ENCODE results near the gene KCNJ10.

KCNJ10 gene

DNA sequence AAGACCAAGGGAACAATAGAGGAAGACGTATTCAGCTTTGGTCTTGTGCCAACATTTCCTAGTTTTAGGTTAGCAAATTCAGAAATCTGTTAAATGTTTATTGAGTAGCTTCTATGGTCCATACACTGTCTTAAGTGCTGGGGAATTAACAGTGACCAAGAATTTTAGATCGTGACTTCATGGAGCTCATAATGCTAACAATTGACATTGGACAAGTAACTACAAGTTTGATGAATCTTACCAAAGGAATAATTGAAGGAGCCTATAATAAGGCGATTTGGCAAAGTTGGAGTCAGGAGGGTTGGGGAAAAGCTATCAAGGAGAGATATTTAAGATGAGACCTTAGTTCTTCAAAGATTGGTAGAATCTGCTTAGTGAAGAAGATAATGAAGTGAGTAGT, 114.5 kb downstream of the KCNJ10 start:
- DNase-seq = no peak

DNA sequence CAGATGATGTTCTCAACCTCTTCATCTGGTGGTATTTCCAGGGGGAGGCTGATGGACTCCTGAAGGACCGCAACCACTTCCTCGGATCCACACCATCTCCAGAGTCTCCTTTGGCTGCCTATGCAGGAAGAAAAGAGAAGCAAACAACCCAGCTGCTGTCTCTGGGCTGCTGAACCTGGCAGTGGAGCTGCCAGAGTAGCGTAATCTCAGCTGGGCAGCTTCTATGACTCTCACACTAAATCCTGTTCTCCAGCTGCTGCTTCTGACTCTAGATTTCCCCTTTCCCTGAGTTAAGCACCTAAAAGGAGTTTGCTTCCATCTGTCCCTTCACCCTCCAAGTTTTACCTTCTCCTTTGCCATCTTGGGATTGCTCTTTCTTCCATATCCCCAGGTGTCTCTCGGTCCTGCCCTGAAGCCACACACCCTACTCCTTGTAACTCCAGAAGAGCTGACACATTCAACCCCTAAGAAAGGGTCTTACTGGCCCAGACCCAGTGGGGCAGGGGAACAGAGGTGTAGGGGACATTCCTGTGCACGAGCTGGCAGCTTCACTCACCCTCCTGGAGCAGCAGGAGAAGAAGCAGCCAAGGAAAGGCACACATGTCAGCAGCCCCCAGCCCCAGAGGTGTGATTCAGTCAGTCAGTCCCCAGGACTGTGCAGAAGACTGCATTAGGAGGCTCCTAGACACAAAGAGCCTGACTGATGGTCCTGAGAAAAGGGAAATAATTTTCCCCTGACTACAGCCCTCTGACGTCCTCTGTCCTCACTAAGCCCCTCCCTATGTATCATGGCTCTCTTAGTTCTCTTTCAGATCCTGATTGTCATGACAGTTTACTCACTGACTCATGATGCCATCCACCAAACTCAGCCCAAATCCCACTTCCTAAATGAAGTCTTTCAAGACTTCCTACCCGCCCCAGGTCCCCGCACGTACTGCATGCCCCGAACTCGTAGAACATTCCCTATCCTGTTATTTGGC, 116.1 kb downstream of the KCNJ10 start, which contains the start of gene SLAMF9:
TSS of gene SLAMF9 (minus strand) at position 702 of the 980 bp plus-strand sequence. CDS start at position 602, 100 bp downstream.
- DNase-seq = no peak

- no peak for DNase-seq
Measured at GRCh38 chr1:159952932-159953331, 117.0 kb downstream of the KCNJ10 start.

DNA sequence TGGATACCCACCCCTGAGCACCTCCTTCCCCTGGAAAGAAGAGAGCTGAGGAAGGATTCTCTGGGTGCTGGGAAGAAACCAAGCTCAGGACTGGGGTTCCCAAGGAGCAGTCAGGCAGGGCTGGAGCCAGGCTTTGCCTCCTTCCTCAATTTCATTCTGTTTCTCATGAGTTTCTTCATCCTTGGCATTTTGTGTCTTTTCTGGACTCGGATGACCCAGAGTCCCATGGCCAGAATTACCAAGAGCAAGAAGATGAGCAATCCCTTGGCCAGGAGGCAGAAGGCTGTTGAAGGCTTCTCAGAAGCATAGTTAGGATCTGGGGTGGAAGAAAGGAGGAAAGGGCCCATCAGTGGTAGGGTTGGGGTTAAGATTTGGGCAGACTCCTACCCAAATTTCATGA, 118.4 kb downstream of the KCNJ10 start:
- DNase-seq = no peak

- DNase-seq = no peak
Measured at GRCh38 chr1:159951016-159951415, 118.9 kb downstream of the KCNJ10 start.

GRCh38 chr1:159949981-159950381, 120.0 kb downstream of the KCNJ10 start:
- no peak for DNase-seq

DNA sequence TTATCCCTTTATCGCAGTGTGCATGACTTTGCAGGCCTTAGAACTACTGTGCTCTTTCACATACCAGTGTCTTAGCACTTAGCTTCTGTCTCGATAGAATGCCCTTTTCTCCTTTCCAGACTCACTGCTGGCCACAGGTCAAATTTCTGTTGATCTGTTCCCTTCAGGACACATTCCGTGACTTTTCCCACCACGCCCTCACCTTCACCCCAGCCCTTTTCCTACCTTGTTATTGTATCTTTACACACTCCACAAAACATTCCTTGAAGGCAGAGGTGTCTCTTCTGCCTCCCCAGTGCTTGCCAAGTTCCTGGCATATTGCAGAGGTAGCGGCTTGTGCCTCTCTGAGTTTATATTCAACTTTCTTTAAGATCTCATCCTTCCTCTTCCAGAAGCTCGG, 120.8 kb downstream of the KCNJ10 start:
- no peak for DNase-seq
